ENCODE data around the gene SOX10. TPM values are rescaled to one million over a fixed set of nuclear protein-coding genes. Genes with fewer than 3 reads are reported as not detected.
A peak's percentile ranks its signal among the peaks of the same experiment; 100 is the strongest.

Gene SOX10
- total and polyA plus RNA-seq, 7 experiments from 2014 or later: not detected

DNA sequence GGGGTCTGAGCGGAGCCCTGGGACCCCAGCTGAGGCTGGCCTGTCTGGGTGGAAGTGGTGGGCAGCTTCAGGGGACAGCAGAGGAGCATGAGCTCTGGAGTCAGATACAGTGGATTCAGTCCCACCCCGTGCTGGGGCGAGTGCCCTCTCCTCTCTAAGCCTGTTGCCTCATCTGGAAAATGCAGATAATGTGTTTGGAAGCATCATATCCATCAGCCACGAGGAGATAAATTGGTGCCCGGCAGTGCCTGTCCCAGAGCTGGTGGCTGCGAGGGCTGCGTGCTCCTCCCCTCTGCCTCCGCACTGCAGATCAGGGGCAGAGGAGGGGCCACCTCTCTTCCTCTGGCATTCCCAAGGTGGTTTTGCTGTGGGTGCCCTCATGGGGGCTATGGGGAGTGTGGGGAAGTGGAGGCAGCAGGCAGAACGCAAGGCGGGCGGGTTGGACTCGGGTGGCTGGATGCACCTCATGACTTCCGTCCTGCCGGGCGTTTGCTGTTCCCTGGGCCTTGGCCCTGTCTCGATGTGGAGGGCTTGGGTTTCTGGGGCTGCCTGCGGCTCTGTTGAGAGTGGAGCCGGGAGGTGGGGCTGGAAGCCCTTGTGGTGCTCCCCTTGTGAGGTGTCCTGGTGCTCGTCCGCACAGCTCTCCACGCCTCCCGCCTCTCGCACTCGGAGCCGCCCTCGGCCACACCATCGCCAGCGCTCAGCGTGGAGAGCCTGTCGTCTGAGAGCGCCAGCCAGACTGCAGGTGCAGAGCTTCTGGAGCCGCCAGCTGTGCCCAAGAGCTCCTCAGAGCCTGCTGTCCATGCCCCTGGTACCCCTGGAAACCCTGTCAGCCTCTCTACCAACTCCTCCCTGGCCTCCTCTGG is 57.4 kb downstream of the SOX10 start:
- Mint-ChIP-seq H3K9me3 (no peaks in the 10 kb centered on the region), H3K4me1 (peaks cover 0 to 2% (median 0%) of the 10 kb centered on the region in 7 donors), H3K36me3 (peaks cover 0 to 9% (median 5%) of the 10 kb centered on the region in 5 donors), H3K27me3 (no peaks in the 10 kb centered on the region), H3K4me3 (no peak overlapping the region), H3K27ac (no peak overlapping the region)
- ChIA-PET CTCF (no interaction called here), POLR2A (no interaction called here)
- ATAC-seq (no peak), DNase-seq (no peak)
- intact Hi-C loops (cut with micrococcal nuclease): no loop called here
- H3K27me3 ChIP-seq (ENCODE audit: control insufficient read depth in 2 of 2, insufficient read depth in 2 of 2, low read length in 2 of 2): no peaks in the 10 kb centered on the region
- no peak overlapping the region for H3K27ac ChIP-seq (ENCODE audit: low read depth, low read length)
- no peak overlapping the region for H3K4me3 ChIP-seq (ENCODE audit: low read length)
- peaks cover 0 to 66% (median 0%) of the 10 kb centered on the region in 3 experiments for H3K36me3 ChIP-seq (ENCODE audit: control insufficient read depth in 2 of 3, insufficient read depth in 3 of 3, low read length in 3 of 3)
- H3K4me1 ChIP-seq (ENCODE audit: control insufficient read depth in 2 of 2, insufficient read depth in 2 of 2, low read length in 2 of 2): no peaks in the 10 kb centered on the region
- H3K9me3 ChIP-seq (ENCODE audit: control insufficient read depth in 2 of 3, low read length in 3 of 3): no peaks in the 10 kb centered on the region

DNA sequence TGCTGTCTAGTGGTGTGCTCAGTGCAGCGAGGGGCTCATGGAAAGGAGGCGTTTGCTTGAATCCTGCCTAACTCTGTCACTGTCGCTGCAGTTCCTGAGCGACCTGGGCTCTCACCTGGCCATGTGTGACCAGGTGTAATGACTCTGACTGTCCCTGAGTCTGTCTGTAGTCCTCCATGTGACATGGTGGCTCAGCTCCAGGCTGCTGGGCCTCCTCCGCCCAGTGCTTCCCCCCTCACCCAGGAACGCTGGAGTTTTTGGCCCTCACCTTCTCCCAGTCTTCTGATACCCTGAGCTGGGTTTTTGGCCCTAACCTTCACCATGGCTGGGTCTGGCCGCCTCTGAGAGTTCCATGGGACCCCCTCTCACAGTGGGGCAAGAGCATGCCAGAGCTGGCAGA is 58.0 kb downstream of the SOX10 start:
- CTCF ChIA-PET: no interaction called here
- ATAC-seq: no peak

DNA sequence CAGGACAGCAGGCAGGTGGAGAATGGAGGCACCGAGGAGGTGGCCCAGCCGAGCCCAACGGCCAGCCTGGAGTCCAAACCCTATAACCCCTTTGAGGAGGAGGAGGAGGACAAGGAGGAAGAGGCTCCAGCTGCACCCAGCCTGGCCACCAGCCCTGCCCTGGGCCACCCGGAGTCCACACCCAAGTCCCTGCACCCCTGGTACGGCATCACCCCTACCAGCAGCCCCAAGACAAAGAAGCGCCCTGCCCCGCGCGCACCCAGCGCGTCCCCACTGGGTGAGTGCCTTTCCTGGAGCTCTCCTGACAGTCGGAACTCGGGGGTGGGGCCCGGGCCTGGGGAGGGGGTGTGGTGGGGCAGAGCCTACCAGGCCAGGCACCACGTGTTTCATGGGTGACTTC is 58.6 kb downstream of the SOX10 start:
- ChIA-PET POLR2A (no interaction called here), CTCF (no interaction called here)
- H3K27ac Mint-ChIP-seq: no peak overlapping the region
- Histone ChIP-seq H3K9me3 (ENCODE audit: control insufficient read depth in 2 of 3, low read length in 3 of 3) (no peaks in the 10 kb centered on the region), H3K27ac (ENCODE audit: low read depth, low read length) (no peak overlapping the region), H3K4me3 (ENCODE audit: low read length) (no peak overlapping the region), H3K4me1 (ENCODE audit: control insufficient read depth in 2 of 2, insufficient read depth in 2 of 2, low read length in 2 of 2) (no peaks in the 10 kb centered on the region), H3K36me3 (ENCODE audit: control insufficient read depth in 2 of 3, insufficient read depth in 3 of 3, low read length in 3 of 3) (peaks cover 0 to 65% (median 0%) of the 10 kb centered on the region in 3 experiments), H3K27me3 (ENCODE audit: control insufficient read depth in 2 of 2, insufficient read depth in 2 of 2, low read length in 2 of 2) (no peaks in the 10 kb centered on the region)
- H3K4me1 Mint-ChIP-seq: peaks cover 0 to 2% (median 0%) of the 10 kb centered on the region in 7 donors
- intact Hi-C loops (cut with micrococcal nuclease): no loop called here
- no peaks in the 10 kb centered on the region for H3K9me3 Mint-ChIP-seq
- H3K36me3 Mint-ChIP-seq: peaks cover 0 to 9% (median 6%) of the 10 kb centered on the region in 5 donors
- no peak overlapping the region for H3K4me3 Mint-ChIP-seq
- no peak for DNase-seq
- ATAC-seq: no peak
- H3K27me3 Mint-ChIP-seq: no peaks in the 10 kb centered on the region

More for the DNA sequence above, 58.0 kb downstream of the SOX10 start:
- DNase-seq: no peak
- H3K27me3 Mint-ChIP-seq: no peaks in the 10 kb centered on the region
- no peaks in the 10 kb centered on the region for H3K4me1 ChIP-seq (ENCODE audit: control insufficient read depth in 2 of 2, insufficient read depth in 2 of 2, low read length in 2 of 2)
- H3K36me3 Mint-ChIP-seq: peaks cover 0 to 9% (median 6%) of the 10 kb centered on the region in 5 donors
- H3K27ac Mint-ChIP-seq: no peak overlapping the region
- no peak overlapping the region for H3K4me3 ChIP-seq (ENCODE audit: low read length)
- H3K27ac ChIP-seq (ENCODE audit: low read depth, low read length): no peak overlapping the region
- H3K4me1 Mint-ChIP-seq: peaks cover 0 to 2% (median 0%) of the 10 kb centered on the region in 7 donors
- peaks cover 0 to 65% (median 0%) of the 10 kb centered on the region in 3 experiments for H3K36me3 ChIP-seq (ENCODE audit: control insufficient read depth in 2 of 3, insufficient read depth in 3 of 3, low read length in 3 of 3)
- no peak overlapping the region for H3K4me3 Mint-ChIP-seq
- intact Hi-C loops (cut with micrococcal nuclease): no loop called here
- no peaks in the 10 kb centered on the region for H3K9me3 Mint-ChIP-seq
- H3K9me3 ChIP-seq (ENCODE audit: control insufficient read depth in 2 of 3, low read length in 3 of 3): no peaks in the 10 kb centered on the region
- POLR2A ChIA-PET: no interaction called here
- H3K27me3 ChIP-seq (ENCODE audit: control insufficient read depth in 2 of 2, insufficient read depth in 2 of 2, low read length in 2 of 2): no peaks in the 10 kb centered on the region

DNA sequence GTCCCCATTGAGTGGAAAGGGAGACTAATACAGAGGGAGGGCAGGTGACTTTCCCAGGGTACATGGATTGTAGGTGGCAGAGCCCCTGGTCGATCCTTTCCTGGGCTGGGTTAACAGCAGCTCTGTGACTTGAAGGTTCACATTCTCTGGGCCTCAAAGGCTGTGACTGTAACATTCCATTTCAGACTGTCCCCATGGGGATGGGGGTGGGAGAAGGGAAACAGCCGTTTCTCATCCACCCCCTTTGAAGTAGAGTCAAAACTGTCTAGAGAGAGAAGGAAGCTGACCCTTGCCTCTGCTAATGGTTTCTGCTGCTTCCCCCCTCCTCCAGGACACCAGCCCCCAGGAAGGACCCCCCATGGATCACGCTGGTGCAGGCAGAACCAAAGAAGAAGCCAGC is 59.0 kb downstream of the SOX10 start:
- ATAC-seq (no peak), DNase-seq (no peak)
- H3K27me3 Mint-ChIP-seq: no peaks in the 10 kb centered on the region
- H3K4me3 Mint-ChIP-seq: no peak overlapping the region
- peaks cover 0 to 9% (median 6%) of the 10 kb centered on the region in 5 donors for H3K36me3 Mint-ChIP-seq
- H3K27ac ChIP-seq (ENCODE audit: low read depth, low read length): no peak overlapping the region
- peaks cover 0 to 65% (median 0%) of the 10 kb centered on the region in 3 experiments for H3K36me3 ChIP-seq (ENCODE audit: control insufficient read depth in 2 of 3, insufficient read depth in 3 of 3, low read length in 3 of 3)
- H3K4me1 ChIP-seq (ENCODE audit: control insufficient read depth in 2 of 2, insufficient read depth in 2 of 2, low read length in 2 of 2): no peaks in the 10 kb centered on the region
- POLR2A ChIA-PET: no interaction called here
- no peaks in the 10 kb centered on the region for H3K27me3 ChIP-seq (ENCODE audit: control insufficient read depth in 2 of 2, insufficient read depth in 2 of 2, low read length in 2 of 2)
- no peak overlapping the region for H3K4me3 ChIP-seq (ENCODE audit: low read length)
- peaks cover 0 to 2% (median under 1%) of the 10 kb centered on the region in 7 donors for H3K4me1 Mint-ChIP-seq
- H3K9me3 Mint-ChIP-seq: no peaks in the 10 kb centered on the region
- intact Hi-C loops (cut with micrococcal nuclease): no loop called here
- CTCF ChIA-PET: interaction anchor here (0.9 kb wide), 1 partner anchor 29 kb away, joined by 3 read pairs; no protein-coding TSS in a partner anchor
- peak overlapping the region in 1 of 9 donors; percentile 20 for H3K27ac Mint-ChIP-seq
- no peaks in the 10 kb centered on the region for H3K9me3 ChIP-seq (ENCODE audit: control insufficient read depth in 2 of 3, low read length in 3 of 3)

DNA sequence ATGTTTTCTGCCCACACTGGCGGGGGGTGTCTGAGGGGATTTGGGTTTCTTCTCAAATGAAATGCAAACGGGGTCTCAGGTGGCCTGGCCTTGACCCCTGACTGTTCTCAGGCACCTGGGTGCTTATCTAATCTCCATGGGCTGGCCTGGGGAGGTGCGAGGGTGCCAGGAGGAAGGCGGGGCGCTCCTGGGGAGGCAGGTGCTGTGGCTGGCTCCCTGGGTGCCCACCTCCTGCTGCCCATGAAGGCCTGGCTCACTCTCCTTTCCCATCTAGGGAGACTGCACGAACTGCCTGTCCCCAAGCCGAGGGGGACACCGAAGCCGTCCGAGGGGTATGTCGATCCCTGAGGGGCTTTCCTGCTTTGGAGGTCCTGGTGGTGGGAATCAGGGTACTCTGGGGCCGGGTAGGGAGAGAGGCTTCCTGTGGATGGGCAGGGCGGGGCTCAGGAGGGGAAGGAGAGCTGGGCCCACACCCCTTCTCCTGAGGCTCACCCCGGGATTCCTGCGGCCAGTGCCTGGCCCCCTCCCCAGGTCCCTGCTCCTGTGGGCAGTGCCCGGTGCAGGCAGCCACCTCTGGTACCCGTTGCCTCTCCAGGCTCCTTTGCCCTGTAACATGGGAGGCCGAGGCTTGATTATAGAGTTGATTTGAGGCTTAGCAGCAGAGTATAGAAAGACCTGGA is 59.8 kb downstream of the SOX10 start:
- Mint-ChIP-seq H3K36me3 (peaks cover 0 to 11% (median 9%) of the 10 kb centered on the region in 5 donors), H3K4me3 (no peak overlapping the region), H3K9me3 (no peaks in the 10 kb centered on the region), H3K4me1 (peaks cover 2 to 7% (median 6%) of the 10 kb centered on the region in 7 donors), H3K27me3 (no peaks in the 10 kb centered on the region), H3K27ac (no peak overlapping the region)
- Histone ChIP-seq H3K27me3 (ENCODE audit: control insufficient read depth in 2 of 2, insufficient read depth in 2 of 2, low read length in 2 of 2) (no peaks in the 10 kb centered on the region), H3K9me3 (ENCODE audit: control insufficient read depth in 2 of 3, low read length in 3 of 3) (no peaks in the 10 kb centered on the region), H3K4me3 (ENCODE audit: low read length) (no peak overlapping the region), H3K36me3 (ENCODE audit: control insufficient read depth in 2 of 3, insufficient read depth in 3 of 3, low read length in 3 of 3) (peaks cover 0 to 64% (median 0%) of the 10 kb centered on the region in 3 experiments), H3K27ac (ENCODE audit: low read depth, low read length) (no peak overlapping the region), H3K4me1 (ENCODE audit: control insufficient read depth in 2 of 2, insufficient read depth in 2 of 2, low read length in 2 of 2) (no peaks in the 10 kb centered on the region)
- DNase-seq (no peak), ATAC-seq (no peak)
- POLR2A ChIA-PET: no interaction called here
- CTCF ChIA-PET: interaction anchor here (0.9 kb wide), 1 partner anchor 28 kb away, joined by 3 read pairs; no protein-coding TSS in a partner anchor
- intact Hi-C loops (cut with micrococcal nuclease): no loop called here

DNA sequence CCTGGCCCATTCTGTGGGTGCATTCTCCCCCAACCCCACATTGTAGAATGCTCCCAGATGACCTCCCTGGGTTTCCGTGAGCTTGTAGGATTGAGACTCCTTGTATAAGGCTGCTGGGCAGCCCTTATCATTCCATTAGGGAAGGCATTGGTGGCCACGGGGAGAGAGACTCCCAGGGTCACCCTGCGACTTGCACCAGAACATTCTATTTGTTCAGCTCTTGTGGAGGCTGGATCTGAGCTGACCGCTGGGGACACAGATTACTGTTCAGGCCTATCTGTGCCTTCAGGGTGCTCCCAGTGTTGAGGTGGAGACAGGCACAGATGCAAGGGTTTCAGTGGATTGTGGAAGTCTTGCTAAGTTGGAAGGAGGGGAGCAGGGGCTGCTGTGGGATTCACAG is 60.4 kb downstream of the SOX10 start:
- Mint-ChIP-seq H3K27me3 (no peaks in the 10 kb centered on the region), H3K4me3 (no peak overlapping the region), H3K36me3 (peaks cover 0 to 9% (median 8%) of the 10 kb centered on the region in 5 donors), H3K4me1 (peaks cover 2 to 7% (median 6%) of the 10 kb centered on the region in 7 donors), H3K27ac (peak overlapping the region in 1 of 9 donors; percentile 65), H3K9me3 (no peaks in the 10 kb centered on the region)
- DNase-seq (no peak), ATAC-seq (no peak)
- ChIA-PET CTCF (interaction anchor here (0.7 kb wide), 1 partner anchor 60 kb away, joined by 3 read pairs; no protein-coding TSS in a partner anchor), POLR2A (interaction anchor here (0.5 kb wide), 1 partner anchor 1393 kb away, joined by 5 read pairs; no protein-coding TSS in a partner anchor)
- Histone ChIP-seq H3K4me1 (ENCODE audit: control insufficient read depth in 2 of 2, insufficient read depth in 2 of 2, low read length in 2 of 2) (no peaks in the 10 kb centered on the region), H3K27ac (ENCODE audit: low read depth, low read length) (no peak overlapping the region), H3K9me3 (ENCODE audit: control insufficient read depth in 2 of 3, low read length in 3 of 3) (no peaks in the 10 kb centered on the region), H3K4me3 (ENCODE audit: low read length) (no peak overlapping the region), H3K36me3 (ENCODE audit: control insufficient read depth in 2 of 3, insufficient read depth in 3 of 3, low read length in 3 of 3) (peaks cover 0 to 61% (median 0%) of the 10 kb centered on the region in 3 experiments), H3K27me3 (ENCODE audit: control insufficient read depth in 2 of 2, insufficient read depth in 2 of 2, low read length in 2 of 2) (no peaks in the 10 kb centered on the region)
- intact Hi-C loops (cut with micrococcal nuclease): no loop called here
